Endothelial cell of umbilical vein (primary cell): Measurements from ENCODE around the gene DOCK7.

Experiments
- CTCF ChIP-seq, 2 donors: IDR thresholded peaks; 1 replicate in 1 of 2; 2 replicates in 1 of 2; pipeline ENCODE4 v1.5.1; 2011; ENCODE audit warnings: low read length in 2 of 2, mild to moderate bottlenecking in 2 of 2, moderate library complexity in 2 of 2, control low read depth in 1 of 2, inconsistent platforms in 1 of 2, low read depth in 1 of 2; ENCODE audit not compliant: insufficient read depth in 1 of 2; ENCODE audit errors: extremely low read depth in 1 of 2
- EZH2 ChIP-seq: IDR thresholded peaks from 2 replicates; pipeline ENCODE4 v1.6.1; 2012; ENCODE audit warnings: borderline replicate concordance, low read depth, mild to moderate bottlenecking, moderate library complexity, low read length, inconsistent platforms; ENCODE audit not compliant: severe bottlenecking
- MYC ChIP-seq: IDR thresholded peaks from one replicate; pipeline ENCODE4 v1.6.1; 2011; ENCODE audit warnings: mild to moderate bottlenecking, low read depth, low read length
- POLR2A ChIP-seq: IDR thresholded peaks from 2 replicates; pipeline ENCODE4 v1.6.1; 2012; ENCODE audit warnings: low read depth, mild to moderate bottlenecking, control low read depth, low read length

- TF ChIP-seq EZH2 (no peak), CTCF (IDR thresholded peaks at IDR 0.05; ENCODE audit: extremely low read depth in 1 of 2, insufficient read depth in 1 of 2, low read depth in 1 of 2, low read length in 2 of 2) (no peak), POLR2A (no peak), MYC (no peak)
Measured at GRCh38 chr1:62723883-62724282, 35.7 kb upstream of the DOCK7 start.
